NCI-H526 treated with DMSO at 0.1 percent for 48 hours (cell line): ENCODE data around the gene SLAMF7.
"Not testable (repeated sequence)": the region's sequence is repeated elsewhere in the genome, so short reads cannot be mapped to it uniquely, and the experiment has no call there.

Experiments used
- DNase-seq: peaks from one replicate; lab custom pipeline; 2025; lab: John Stamatoyannopoulos, UW

SLAMF7 gene, protein sequence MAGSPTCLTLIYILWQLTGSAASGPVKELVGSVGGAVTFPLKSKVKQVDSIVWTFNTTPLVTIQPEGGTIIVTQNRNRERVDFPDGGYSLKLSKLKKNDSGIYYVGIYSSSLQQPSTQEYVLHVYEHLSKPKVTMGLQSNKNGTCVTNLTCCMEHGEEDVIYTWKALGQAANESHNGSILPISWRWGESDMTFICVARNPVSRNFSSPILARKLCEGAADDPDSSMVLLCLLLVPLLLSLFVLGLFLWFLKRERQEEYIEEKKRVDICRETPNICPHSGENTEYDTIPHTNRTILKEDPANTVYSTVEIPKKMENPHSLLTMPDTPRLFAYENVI

DNA sequence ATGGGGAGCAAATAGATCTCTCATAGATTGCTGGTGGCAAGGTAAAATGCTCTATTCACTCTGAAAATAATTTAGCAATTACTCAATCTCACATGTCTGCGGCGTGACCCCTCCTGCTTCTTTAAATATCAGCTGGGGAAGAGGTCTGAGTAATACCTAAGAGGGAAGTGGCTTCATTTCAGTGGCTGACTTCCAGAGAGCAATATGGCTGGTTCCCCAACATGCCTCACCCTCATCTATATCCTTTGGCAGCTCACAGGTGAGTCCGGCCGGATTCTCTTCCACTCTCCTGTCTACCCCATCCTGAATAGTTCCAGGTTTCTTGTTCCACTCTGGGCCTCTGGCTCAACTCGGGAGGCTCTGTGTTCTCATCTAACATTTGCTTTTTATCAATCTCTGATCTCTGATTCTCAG lies at the start of gene SLAMF7:
Gene SLAMF7, plus strand, starts transcription at position 150 of the 414 bp plus-strand sequence. Its CDS starts 55 bp downstream, at position 205.
- no peak for DNase-seq

DNA sequence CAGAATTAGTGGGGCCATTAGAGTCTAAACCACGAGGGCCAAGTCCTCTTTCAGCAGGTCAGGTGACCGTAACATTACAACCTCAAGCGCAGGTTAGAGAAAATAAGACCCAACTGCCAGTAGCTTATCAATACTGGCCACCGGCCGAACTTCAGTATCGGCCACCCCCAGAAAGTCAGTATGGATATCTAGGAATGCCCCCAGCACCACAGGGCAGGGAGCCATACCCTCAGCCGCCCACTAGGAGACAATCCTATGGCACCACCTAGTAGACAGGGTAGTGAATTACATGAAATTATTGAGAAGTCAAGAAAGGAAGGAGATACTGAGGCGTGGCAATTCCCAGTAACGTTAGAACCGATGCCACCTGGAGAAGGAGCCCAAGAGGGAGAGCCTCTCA lies 46.7 kb upstream of the SLAMF7 start:
- DNase-seq: not testable (repeated sequence)

DNA sequence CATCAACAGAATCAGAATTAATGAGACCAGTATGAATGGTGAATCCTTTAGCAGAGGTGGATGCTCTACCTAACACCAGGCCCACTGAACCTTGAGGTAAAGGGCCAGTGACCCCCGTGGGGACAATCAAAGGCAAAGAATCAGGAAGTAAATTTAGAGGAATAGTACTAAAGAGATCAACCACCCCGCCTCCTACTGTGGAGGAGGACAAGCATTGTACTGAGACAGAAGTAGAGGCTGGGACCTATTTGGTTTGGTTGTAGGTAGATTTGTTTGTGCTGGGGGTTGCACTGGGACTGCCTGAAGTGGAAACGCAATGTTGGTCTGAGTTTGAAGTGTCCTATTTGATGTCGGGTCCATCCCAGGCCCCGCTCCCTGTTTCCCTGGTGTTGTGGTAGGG lies 36.9 kb upstream of the SLAMF7 start:
- DNase-seq: no peak

DNA sequence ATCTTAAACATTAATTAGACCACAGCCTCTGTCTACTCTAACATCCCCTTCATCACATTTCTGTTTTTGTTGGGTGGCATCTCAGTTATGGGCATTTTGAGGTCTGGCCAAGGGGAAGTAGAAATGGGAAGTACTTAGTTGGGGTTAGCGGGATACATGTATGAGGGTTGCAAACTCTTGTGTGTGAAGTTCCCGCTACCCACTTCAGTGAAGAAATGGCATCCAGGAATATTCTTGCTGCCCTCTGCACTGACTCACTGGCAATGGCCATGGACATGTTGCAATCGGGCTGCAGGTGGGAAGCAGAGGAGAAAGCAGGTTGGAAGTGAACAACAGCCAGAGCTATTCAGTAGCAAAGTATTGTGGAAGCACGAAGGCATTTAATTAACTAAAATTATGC lies 34.8 kb upstream of the SLAMF7 start:
- DNase-seq: no peak

DNA sequence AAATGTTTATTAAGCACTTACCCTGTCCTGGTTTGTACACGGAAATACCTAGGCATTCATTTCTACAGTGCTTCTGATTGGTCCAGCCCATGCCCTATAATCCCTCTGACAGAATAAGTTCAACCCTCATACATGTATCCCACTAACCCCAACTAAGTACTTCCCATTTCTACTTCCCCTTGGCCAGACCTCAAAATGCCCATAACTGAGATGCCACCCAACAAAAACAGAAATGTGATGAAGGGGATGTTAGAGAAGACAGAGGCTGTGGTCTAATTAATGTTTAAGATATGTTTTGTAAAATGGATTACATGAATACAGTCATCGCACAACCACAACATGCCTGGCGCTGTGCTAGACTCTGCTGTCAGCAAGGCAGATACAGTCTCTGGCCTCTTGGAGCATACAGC lies 33.8 kb upstream of the SLAMF7 start:
- DNase-seq: not testable (repeated sequence)

DNA sequence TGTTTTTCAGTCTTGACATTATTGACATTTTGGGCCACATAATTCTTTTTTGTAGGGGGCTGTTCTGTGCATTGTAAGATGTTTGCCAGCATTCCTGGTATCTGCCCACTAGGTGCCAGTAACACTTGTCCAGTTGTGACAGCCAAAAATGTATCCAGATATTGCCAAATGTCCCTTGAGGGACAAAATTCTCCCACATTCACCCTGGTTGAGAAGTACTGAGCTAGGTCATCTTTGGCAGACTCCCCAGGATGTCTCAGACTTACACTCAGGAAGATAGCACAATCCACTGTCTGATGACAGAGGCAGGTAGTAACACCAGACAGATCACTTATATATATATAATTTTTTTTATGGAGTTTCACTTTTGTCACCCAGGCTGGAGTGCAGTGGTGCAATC lies 33.3 kb upstream of the SLAMF7 start:
- DNase-seq: no peak

DNA sequence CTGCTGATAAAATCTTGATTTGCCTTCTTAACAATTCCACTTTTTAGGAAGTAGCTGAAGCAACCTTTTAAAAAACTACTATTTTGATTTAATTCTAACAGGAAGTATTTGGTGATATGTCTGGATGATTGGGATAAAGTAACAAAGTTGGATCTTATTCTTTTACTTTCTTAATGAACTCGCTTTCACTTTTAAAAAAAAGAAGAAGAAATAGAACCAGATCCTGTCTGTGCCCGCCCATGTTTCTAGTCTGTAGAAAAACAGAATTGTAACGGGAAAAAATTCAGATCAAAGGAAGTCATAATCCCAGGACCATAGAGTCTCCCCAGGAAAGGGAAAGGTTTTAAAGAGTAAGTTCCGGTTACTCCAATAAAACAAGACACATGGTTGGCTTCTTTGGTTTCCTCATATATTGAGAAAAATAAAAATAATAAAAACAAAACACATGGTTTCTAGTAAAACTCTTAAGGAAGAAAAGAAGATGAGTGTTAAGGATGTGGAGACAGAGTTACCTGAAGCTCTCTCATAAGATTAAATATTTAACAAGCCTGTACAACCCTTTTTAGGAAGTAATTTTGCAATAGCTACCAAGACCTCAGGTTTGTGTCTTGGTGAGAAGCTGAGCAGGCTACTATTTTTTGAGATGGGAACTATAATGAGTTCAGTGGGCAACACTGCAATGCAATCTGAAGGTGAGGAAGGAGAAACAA lies 32.4 kb upstream of the SLAMF7 start:
- DNase-seq: no peak

DNA sequence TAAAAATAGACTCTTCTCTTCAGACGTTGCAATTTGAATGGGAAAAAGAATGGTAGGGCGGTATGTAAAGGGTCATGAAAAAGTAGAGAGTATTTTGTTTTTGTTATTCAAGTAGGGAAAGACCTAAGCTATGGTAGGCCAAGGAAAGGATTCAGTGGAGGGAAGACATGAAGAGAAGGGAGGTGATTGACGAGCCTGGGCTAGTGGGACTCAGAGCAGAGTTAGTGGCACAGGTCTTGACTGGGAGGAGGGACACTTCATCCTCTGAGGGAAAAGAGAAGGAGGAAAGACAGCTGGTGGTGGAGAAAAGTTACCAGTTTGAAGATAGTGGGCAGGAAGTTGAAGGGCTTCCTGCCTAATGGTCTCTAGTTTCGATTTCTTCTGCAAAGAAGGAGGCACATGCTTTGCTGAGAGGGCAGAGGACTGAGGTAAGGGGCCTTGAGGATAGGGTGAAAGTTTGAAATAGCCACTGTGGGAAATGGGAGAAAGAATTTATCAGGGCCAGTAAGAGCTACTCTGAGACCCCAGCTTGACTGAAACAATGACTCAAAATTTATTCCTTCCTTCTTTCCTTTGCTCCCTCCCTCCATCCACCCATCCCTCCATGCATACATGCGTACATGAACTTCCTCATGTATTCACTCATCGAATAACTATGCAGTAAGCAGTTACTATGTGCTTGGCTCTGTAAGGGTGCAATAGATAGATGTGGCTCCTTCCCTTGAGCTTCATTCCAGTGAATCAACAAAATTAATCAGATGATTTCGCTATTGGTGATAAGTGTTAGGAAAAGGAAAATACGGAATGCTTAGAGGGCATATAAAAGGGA lies 31.6 kb upstream of the SLAMF7 start:
- DNase-seq: no peak

DNA sequence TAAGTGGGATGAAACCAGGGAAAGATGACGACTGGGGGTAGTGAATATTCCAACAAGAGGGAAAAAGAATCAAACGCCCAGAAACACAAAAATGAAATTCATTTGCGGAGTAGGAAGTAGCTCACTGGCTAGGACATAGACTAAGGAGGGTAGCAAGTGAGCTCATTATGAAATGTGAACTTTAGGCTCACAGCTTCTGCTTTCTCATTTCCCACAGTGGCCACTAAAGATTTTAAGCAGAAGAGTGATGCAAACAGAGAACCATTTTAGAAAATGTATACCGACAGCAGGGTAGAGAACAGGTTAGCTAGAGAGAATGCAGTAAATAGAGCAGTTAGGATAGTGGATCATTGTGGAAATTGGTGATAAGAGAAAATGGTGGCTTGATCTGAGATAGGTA lies 30.9 kb upstream of the SLAMF7 start:
- DNase-seq: no peak

DNA sequence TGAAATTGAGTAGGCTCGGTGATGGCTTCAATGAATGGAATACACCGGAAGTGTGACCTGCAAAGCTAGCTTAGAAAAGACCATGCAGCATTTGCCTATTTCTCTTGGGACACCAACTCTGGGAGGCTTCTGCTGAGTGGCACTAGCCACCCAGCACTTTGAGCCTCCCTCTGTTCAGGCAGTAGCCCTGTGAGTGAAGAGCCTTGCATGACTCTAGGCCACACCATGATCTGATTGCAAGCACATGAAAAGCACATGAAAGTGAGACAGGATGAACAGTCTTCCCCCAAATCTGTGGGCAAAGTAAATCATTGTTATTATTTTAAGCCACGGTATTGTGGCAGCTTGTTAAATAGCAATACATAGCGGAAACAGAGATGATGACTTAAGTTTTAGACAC lies 30.2 kb upstream of the SLAMF7 start:
- DNase-seq: no peak

DNA sequence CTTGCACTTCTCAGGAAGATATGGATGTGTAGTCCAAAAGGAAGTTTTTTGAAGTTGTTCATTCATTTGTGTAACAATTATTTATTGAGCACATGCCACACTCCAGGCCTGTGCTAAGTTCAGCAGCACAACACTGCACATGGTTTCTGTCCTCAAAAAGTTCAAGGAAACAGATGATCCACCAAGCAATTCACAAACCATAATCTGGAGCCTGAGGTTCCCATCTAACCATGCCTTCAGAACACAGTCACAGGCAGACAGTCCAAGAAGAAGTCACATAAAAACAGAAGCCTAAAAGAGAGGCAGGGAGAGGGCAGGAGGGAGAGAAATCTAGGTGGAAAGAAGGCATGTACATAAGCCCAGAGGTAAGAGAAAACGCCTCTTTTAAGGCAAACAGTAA lies 29.3 kb upstream of the SLAMF7 start:
- no peak for DNase-seq

DNA sequence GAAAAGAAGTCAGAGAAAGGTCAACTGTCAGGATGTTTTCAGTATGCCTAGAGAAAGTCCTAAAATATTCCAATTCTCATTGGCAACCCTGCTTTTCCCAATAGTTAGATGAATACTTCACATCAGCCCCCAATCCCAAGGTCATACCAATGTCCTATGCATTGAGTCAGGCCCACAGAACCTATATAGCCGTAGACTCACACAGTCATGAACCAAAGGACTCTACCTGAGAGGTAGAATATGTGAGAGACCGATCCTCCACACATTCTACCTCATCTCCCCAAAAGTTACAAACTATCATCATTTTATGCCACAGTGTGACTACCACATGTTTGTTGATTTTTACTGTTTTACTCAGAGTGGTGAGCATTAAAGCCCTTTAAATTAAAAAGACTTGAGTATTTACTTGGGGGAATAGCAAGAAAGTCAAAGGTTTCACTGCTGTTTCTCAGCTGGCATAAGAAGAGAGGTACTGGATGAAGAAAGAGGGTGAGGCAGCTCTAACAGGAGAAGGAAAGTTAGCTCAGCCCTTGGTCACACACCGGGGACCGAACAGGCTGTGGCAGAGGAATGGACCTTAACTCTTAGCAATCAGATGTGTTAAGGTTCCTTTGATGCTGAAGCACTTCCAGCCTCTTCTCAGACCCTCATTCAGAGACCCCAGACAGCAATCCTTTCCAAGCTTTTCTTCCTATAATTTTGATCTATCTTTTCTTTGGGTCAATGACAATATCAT lies 28.4 kb upstream of the SLAMF7 start:
- DNase-seq: no peak

DNA sequence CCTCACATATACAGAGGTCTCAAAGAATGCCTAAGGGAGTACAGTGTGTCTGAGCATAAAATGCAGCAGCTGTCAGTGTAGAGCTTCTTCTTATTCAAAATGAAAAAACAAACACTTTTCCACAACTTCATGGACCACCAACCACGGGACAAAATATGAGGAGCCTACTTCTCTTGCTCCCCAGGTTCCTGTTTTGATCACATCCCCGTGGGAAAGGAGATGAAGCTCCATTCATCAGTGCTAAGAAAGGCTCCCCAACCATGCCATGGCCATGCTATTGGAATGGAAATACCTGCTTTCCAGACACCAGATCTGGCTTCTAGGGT lies 27.8 kb upstream of the SLAMF7 start:
- no peak for DNase-seq

DNA sequence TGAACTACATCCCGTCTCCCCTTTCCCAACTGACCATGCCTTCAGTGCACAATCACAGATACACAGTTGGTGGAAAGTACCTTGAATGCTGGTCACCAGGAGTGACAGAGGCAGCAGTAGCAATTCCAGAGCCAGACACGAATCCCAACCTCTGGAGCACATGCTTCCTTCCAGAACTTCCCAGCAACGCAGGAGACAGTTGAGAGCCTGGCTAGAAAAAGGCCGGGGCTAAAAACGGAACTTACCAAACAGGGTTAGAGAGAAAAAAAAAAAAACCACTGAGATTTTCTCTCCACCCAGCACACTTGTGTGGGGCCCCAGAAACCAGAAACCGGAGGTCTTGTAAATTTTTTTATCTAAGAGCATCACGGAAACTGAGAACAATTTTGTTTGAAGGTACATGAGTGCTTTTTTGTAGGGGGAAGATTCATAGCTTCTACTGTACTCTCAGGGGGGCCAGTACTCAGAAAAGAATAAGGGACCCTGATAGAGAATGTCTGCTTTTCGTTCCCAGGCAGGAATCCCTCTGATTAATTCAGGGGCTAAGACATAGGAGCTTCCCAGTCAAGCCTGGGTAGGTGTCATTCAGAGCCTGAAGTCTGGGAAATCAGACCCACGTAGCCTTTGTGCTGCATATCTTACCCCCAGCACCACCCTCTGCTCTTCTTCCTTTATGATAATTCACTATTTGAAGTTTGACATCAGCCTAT lies 27.3 kb upstream of the SLAMF7 start, which contains the start of gene CD48:
Gene CD48, minus strand, starts transcription at position 221 of the 710 bp plus-strand sequence. Its CDS starts 59 bp downstream, at position 162.
- DNase-seq: no peak

DNA sequence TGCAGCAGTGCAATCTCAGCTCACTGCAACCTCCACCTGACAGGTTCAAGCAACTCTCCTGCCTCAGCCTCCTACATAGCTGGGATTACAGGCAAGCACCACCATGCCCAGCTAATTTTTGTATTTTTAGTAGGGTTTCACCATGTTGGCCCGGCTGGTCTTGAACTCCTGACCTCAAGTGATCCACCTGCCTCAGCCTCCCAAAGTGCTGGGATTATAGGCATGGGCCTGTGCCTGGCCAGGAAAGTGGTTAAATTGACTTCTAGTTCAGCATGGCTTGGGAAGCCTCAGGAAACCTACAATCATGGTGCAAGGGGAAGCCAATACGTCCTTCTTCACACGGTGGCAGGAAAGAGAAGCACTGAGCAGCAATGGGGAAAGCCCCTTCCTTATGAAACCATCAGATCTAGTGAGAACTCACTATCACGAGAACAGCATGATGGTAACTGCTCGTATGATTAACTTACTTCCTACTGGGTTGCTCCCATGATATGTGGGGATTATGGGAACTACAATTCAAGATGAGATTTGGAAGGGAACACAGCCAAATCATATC lies 26.4 kb upstream of the SLAMF7 start:
- not testable (repeated sequence) for DNase-seq

DNA sequence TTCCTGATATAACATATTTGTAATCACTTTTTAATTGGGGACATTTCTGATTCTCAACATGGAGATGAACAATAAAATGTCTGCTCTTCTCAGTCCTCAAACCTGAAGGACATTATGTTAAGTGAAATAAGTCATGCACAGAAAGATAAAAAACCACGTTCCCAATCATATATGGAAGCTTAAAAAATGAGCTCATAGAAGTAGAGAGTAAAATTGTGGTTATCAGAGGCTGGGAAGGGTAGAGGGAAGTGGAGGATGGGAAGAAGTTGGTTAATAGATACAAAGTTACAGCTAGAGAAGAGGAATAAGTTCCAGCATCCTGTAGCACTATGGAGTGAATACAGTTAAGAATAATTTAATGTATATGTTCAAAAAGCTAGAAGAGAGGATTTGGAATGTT lies 25.9 kb upstream of the SLAMF7 start:
- DNase-seq: no peak

DNA sequence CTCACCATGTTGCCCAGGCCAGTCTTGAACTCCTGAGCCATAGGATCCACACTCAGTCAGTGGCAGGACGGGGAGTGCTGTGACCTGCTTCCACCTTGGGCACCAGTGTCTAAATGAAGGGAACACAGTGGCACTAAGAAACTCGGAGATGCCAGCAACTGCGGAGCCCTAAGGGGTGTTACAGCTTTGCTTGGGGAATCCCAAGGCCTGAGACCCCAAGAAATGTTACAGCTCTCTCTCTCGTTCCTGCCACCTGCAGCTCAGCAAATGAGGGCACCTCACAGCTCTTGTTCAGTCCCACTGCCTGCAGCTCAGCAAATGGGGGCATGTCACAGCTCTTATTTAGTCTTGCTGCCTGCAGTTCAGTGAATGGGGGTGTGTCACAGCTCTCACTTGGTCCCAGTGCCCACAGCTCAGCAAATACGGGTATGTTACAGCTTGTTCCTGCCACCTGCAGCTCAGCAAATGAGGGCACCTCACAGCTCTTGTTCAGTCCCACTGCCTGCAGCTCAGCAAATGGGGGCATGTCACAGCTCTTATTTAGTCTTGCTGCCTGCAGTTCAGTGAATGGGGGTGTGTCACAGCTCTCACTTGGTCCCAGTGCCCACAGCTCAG lies 24.9 kb upstream of the SLAMF7 start:
- not testable (repeated sequence) for DNase-seq

DNA sequence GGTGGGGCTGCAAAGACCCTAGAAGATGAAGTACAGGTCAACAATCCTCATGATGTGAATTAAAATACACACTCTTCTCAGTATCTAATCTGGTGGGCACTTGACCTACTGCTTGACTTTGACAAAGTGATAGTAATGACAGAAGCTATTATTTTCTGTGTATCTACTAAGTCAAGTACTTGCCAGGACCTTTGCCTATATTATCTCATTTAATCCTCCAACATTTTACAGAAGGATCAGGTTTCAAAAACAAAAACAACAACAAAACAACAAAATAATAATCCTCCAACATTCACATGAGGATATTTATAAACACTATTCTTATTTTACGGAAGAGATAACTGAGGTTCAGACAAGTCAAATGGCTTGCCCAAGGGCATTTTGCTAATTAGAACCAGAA lies 23.0 kb upstream of the SLAMF7 start:
- DNase-seq: no peak

DNA sequence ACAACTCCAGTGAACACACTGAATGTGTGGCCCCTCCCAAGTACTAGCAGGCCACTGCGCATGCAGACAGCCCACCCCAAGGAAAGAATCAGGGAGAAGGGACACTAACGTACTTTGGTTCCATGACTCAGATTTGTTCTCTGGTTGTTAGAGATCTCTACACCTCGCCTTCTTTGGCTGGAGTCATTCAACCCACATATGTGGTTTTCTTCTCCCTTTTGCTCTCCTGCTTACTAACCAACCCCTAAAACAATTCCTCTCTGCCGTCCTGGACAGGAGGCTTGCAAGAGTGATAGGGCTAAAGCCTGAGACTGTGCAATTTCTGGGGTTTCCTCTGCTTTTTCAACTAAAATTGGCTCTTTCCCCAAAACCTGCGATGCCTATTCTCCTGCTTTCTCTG lies 21.7 kb upstream of the SLAMF7 start:
- DNase-seq: no peak

DNA sequence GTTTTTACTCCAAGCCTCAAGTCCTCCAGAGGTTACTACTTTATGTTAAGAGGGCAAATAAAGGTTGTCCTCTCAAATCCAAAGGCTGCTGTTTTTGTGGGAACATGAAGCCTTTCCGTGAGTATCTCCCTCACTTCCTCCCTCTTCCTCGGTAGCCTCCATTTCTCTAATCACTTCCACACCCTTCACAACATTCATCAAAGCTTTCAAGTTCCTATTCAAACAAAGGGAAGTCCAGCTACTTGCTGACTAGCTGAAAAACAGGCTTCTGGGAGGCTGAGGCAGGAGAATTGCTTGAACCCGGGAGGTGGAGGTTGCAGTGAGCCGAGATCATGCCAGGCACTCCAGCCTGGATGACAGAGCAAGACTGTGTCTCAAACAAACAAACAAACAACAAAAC lies 20.8 kb upstream of the SLAMF7 start:
- no peak for DNase-seq
